Erythroblast (primary cell): ENCODE data around the gene PITPNM2.

Source experiments
- GATA1 ChIP-seq: IDR thresholded peaks from 2 replicates; pipeline ENCODE4 v1.6.1; 2011; ENCODE audit warnings: low read depth, mild to moderate bottlenecking, control low read depth, low read length, moderate library complexity
- POLR2A ChIP-seq: IDR thresholded peaks from 2 replicates; pipeline ENCODE4 v1.6.1; 2011; ENCODE audit warnings: mild to moderate bottlenecking, low read length

DNA sequence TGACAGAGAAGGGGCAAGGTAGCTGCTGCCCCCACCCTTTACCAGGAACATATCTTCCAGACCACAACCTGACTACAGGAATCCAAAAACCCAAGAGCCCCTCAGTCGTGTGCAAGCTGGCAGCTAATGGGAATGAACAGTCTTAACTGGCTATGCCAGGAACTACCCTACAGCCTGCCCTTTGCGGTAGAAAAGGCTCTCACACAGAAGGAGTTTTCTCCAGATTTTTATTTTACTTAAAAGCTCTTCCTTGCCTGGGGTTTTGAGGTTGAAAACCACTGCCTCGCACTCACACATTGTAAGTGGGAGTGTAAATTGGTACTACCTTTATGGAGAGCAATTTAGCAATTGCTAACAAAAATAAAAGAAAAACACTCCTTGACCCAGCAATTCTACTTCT is 28.3 kb downstream of the PITPNM2 start:
- TF ChIP-seq POLR2A: no peak
- no peak for TF ChIP-seq GATA1
